Left lung (tissue), 10 donors: ENCODE results near the gene CDK2. TPM values are rescaled to one million over a fixed set of nuclear protein-coding genes. Genes with fewer than 3 reads are reported as not detected.
A peak's percentile ranks its signal among the peaks of the same experiment; 100 is the strongest.

Experiments
- ATAC-seq: fragments of 200-7000 bp; cut with Tn5 transposase; one replicate; pipeline ENCODE4 v1.9.1; 2020; ENCODE audit warnings: moderate library complexity
- DNase-seq, 4 donors: peaks; one replicate each; pipeline ENCODE4 v3.0.0-alpha.2; 2013 to 2020
- H3K27ac ChIP-seq, 2 donors: fragments of 200-600 bp; sonication (generic) in 1 of 2; one replicate each; pipeline versions ENCODE4 v1.5.0 to v1.8.0; 2020 to 2021
- H3K27me3 ChIP-seq, 2 donors: fragments of 200-600 bp; sonication (generic) in 1 of 2; one replicate each; pipeline versions ENCODE4 v1.5.0 to v1.8.0; 2020 to 2021
- H3K36me3 ChIP-seq, 2 donors: fragments of 200-600 bp; sonication (generic) in 1 of 2; one replicate each; pipeline versions ENCODE4 v1.5.0 to v1.8.0; 2020 to 2021
- H3K4me1 ChIP-seq, 2 donors: fragments of 200-600 bp; one replicate each; pipeline ENCODE4 v1.8.0; 2021
- H3K4me3 ChIP-seq, 2 donors: fragments of 200-600 bp; sonication (generic) in 1 of 2; one replicate each; pipeline versions ENCODE4 v1.5.0 to v1.8.0; 2020 to 2021; ENCODE audit warnings: mild to moderate bottlenecking in 1 of 2
- H3K9me3 ChIP-seq, 2 donors: fragments of 200-600 bp; sonication (generic) in 1 of 2; one replicate each; pipeline versions ENCODE4 v1.5.0 to v1.8.0; 2020 to 2021
- CTCF ChIP-seq, 2 donors: fragments of 200-600 bp; sonication (generic) in 1 of 2; IDR thresholded peaks; one replicate each; pipeline versions ENCODE4 v1.5.0 to v1.8.0; 2021; ENCODE audit warnings: antibody characterized with exemption in 2 of 2
- intact Hi-C, 2 donors: fragments of 100-400 bp; cut with DNase I; formaldehyde crosslinking; loops; one replicate each; pipeline versions ENCODE4 v1.11.2 to v1.14.2; 2022
- polyA plus RNA-seq, 6 donors: library from polyadenylated mRNA; unstranded; fragments of 120-200 nt; gene quantifications; one replicate each; pipeline ENCODE4 v1.2.1, GENCODE V29; 2013; ENCODE audit not compliant: insufficient read length in 6 of 6
- total RNA-seq, 2 donors: library from RNA; stranded (reverse); fragmentation: NEBNext Ultra II Directional; extraction: Animal tissue kit (Norgen Biotek cat#: 25700); gene quantifications; one replicate each; pipeline ENCODE4 v1.2.1, GENCODE V29; 2021
- donor health status: DM: no; HTN: yes; CAD: no.
- donor health status: DM: no; HTN: no; CAD: no.

Gene CDK2
- total and polyA plus RNA-seq, 8 donors: 34.1 to 89.0 (median 76.8) TPM

DNA sequence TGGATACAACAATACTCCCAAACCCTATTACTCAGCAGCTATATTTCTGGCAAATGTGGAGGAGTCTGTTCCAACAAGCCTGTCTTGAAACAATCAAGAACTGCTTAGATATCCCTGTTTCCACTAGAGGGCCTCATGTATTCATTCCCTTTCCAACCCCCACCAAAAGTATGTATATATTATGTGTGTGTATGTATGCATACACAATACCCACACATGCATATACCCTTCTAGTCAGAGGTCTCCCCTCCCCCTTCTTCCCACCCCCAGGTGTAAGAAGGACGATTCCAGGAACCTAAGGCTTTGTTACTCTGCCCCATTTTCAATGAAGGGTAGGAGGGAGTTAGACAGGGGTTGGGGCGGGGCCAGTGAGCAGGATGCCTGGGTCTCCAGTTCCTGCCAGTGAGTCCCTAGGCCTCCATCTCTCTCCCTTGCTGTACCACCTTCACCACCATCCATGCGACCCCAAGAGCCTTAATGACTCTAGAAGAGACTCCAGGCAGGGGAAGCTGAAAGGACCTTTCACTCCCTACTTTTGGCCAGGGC, 35.8 kb upstream of the CDK2 start, which contains the start of gene DGKA:
Gene DGKA (plus strand): TSS at position 392 of the 546 bp plus-strand sequence. CDS start 5,342 bp downstream, outside the sequence.
- H3K4me3 ChIP-seq: peak within 1 kb of the TSS; percentile 65 to 77
- no peaks in the 10 kb centered on the region for H3K9me3 ChIP-seq
- H3K4me1 ChIP-seq: peaks cover 30 to 72% of the 10 kb centered on the region in 2 donors
- ATAC-seq (peak; percentile 21), DNase-seq (peak in 2 of 4 donors; percentile 46 to 76)
- H3K27ac ChIP-seq: peak within 1 kb of the TSS; percentile 89 to 90
- TF ChIP-seq CTCF (IDR thresholded peaks at IDR 0.05): peak; percentile 41 to 54
- no peaks in the 10 kb centered on the region for H3K27me3 ChIP-seq
- intact Hi-C loops: no loop called here
- H3K36me3 ChIP-seq: no peaks in the 10 kb centered on the region

DNA sequence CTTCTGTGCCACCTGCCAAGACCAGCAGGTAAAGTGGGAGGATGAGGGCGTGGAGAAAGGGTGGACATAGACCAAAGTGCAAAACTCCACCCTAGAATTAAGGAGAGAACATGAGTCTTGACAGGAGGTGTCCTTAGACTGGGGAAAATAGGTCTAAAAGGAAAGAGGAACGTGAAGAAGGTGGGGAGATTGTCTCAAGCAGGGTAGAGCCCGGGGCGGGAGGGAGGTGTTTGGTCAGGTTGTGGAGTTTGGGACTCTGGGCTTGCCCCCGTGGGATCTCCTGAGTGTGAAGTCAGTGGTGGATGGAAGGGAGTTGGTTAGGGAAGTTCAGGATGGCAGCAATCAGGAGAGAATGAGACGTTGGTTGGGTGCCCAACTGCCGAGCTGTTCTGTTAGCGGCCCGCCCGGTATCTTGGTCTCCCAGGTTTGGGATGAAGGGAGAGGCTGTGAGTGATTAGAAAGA, 35.3 kb upstream of the CDK2 start:
- Histone ChIP-seq H3K4me3 (peak overlapping the region; percentile 65 to 77), H3K27ac (peak overlapping the region; percentile 89 to 90), H3K4me1 (peaks cover 25 to 67% of the 10 kb centered on the region in 2 donors), H3K9me3 (no peaks in the 10 kb centered on the region), H3K27me3 (no peaks in the 10 kb centered on the region), H3K36me3 (no peaks in the 10 kb centered on the region)
- TF ChIP-seq CTCF (IDR thresholded peaks at IDR 0.05): no peak
- DNase-seq (no peak), ATAC-seq (no peak)
- intact Hi-C loops: no loop called here

GRCh38 chr12:55931780-55932550, 34.7 kb upstream of the CDK2 start:
- Histone ChIP-seq H3K4me3 (peak overlapping the region; percentile 65 to 77), H3K36me3 (peaks cover 0 to 6% of the 10 kb centered on the region in 2 donors), H3K4me1 (peaks cover 25 to 66% of the 10 kb centered on the region in 2 donors), H3K27me3 (no peaks in the 10 kb centered on the region), H3K27ac (peak overlapping the region; percentile 89 to 90), H3K9me3 (no peaks in the 10 kb centered on the region)
- intact Hi-C loops: no loop called here
- ATAC-seq (peak; percentile 50), DNase-seq (peak; percentile 48 to 92 (median 74))
- TF ChIP-seq CTCF (IDR thresholded peaks at IDR 0.05): no peak

- intact Hi-C loops: no loop called here
- peak overlapping the region in 1 of 2 donors; percentile 89 for H3K27ac ChIP-seq
- peak; percentile 22 for ATAC-seq
Measured at GRCh38 chr12:55932551-55932910, 34.1 kb upstream of the CDK2 start.

More at GRCh38 chr12:55932551-55932910, 34.1 kb upstream of the CDK2 start:
- peak overlapping the region; percentile 65 to 77 for H3K4me3 ChIP-seq
- H3K4me1 ChIP-seq: peaks cover 25 to 66% of the 10 kb centered on the region in 2 donors
- peaks cover 0 to 11% of the 10 kb centered on the region in 2 donors for H3K36me3 ChIP-seq
- peak in 1 of 4 donors; percentile 43 for DNase-seq
- no peaks in the 10 kb centered on the region for H3K27me3 ChIP-seq
- TF ChIP-seq CTCF (IDR thresholded peaks at IDR 0.05): no peak
- H3K9me3 ChIP-seq: no peaks in the 10 kb centered on the region
